HepG2 (cell line): ENCODE results near the gene NOTUM. TPM values are rescaled to one million over a fixed set of nuclear protein-coding genes. Genes with fewer than 3 reads are reported as not detected.
A peak's percentile ranks its signal among the peaks of the same experiment; 100 is the strongest.

Source experiments
- ARHGAP35 ChIP-seq: sonication (generic); formaldehyde crosslinking; IDR thresholded peaks from 2 replicates; pipeline ENCODE4 v1.9.0; 2022; ENCODE audit warnings: mild to moderate bottlenecking, inconsistent platforms, moderate library complexity, missing genetic modification reagents, borderline replicate concordance
- ARNTL ChIP-seq: sonication (generic); formaldehyde crosslinking; IDR thresholded peaks from 2 replicates; pipeline ENCODE4 v1.4.0; 2020; ENCODE audit warnings: mild to moderate bottlenecking, missing genetic modification reagents
- CENPX ChIP-seq: sonication (generic); formaldehyde crosslinking; IDR thresholded peaks from 2 replicates; pipeline ENCODE4 v1.9.0; 2021; ENCODE audit warnings: mild to moderate bottlenecking, missing genetic modification reagents, moderate library complexity
- FOXK1 ChIP-seq: sonication (generic); formaldehyde crosslinking; IDR thresholded peaks from 2 replicates; pipeline ENCODE4 v1.4.0; 2020; ENCODE audit warnings: low read depth, missing genetic modification reagents, borderline replicate concordance
- HDAC1 ChIP-seq: sonication (generic); formaldehyde crosslinking; IDR thresholded peaks from 2 replicates; pipeline ENCODE4 v1.5.1; 2020; ENCODE audit warnings: mild to moderate bottlenecking, missing genetic modification reagents
- HDAC6 ChIP-seq: fragments of 200-600 bp; sonication (generic); IDR thresholded peaks from 2 replicates; pipeline ENCODE4 v1.7.0; 2017; ENCODE audit warnings: mild to moderate bottlenecking, antibody characterized with exemption, low read length, low read depth
- KDM4B ChIP-seq: sonication (generic); formaldehyde crosslinking; IDR thresholded peaks from 2 replicates; pipeline ENCODE4 v1.4.0; 2020; ENCODE audit warnings: missing genetic modification reagents
- MED1 ChIP-seq: sonication (generic); formaldehyde crosslinking; IDR thresholded peaks from 2 replicates; pipeline ENCODE4 v1.4.0; 2020; ENCODE audit warnings: missing genetic modification reagents
- MLXIP ChIP-seq: sonication (generic); formaldehyde crosslinking; IDR thresholded peaks from 2 replicates; pipeline ENCODE4 v1.9.0; 2021; ENCODE audit warnings: missing genetic modification reagents, borderline replicate concordance
- PHF20 ChIP-seq: sonication (generic); formaldehyde crosslinking; IDR thresholded peaks from 2 replicates; pipeline ENCODE4 v1.5.0; 2020; ENCODE audit warnings: mild to moderate bottlenecking, missing genetic modification reagents
- RBM22 ChIP-seq: fragments of 200-400 bp; formaldehyde crosslinking; optimal IDR thresholded peaks from 2 replicates; pipeline ENCODE3; 2017; ENCODE audit warnings: mild to moderate bottlenecking, low read length, moderate library complexity
- RNF219 ChIP-seq: sonication (generic); formaldehyde crosslinking; IDR thresholded peaks from 2 replicates; pipeline ENCODE4 v1.5.0; 2020; ENCODE audit warnings: mild to moderate bottlenecking, missing genetic modification reagents
- SOX5 ChIP-seq: IDR thresholded peaks from 2 replicates; pipeline ENCODE4 v1.6.1; 2016; ENCODE audit warnings: borderline replicate concordance
- SP5 ChIP-seq: IDR thresholded peaks from 2 replicates; pipeline ENCODE4 v1.6.1; 2016; ENCODE audit warnings: low read depth, borderline replicate concordance
- TCF7 ChIP-seq: sonication (generic); IDR thresholded peaks from 2 replicates; pipeline ENCODE4 v1.6.1; 2016; ENCODE audit warnings: antibody characterized with exemption, low read depth
- TMF1 ChIP-seq: sonication (generic); formaldehyde crosslinking; IDR thresholded peaks from 2 replicates; pipeline ENCODE4 v1.8.1; 2022; ENCODE audit warnings: low read depth, missing genetic modification reagents
- TOPORS ChIP-seq: sonication (generic); formaldehyde crosslinking; IDR thresholded peaks from 2 replicates; pipeline ENCODE4 v1.8.0; 2023; ENCODE audit warnings: mild to moderate bottlenecking, missing genetic modification reagents
- XRCC5 ChIP-seq: fragments of 200-400 bp; formaldehyde crosslinking; optimal IDR thresholded peaks from 2 replicates; pipeline ENCODE3; 2017; ENCODE audit warnings: mild to moderate bottlenecking, low read length
- ZNF101 ChIP-seq: sonication (generic); formaldehyde crosslinking; IDR thresholded peaks from 2 replicates; pipeline ENCODE4 v1.4.0; 2020; ENCODE audit warnings: mild to moderate bottlenecking, low read depth, missing genetic modification reagents, borderline replicate concordance
- ZNF207 ChIP-seq: fragments of 450-650 bp; IDR thresholded peaks from 2 replicates; pipeline ENCODE4 v1.6.1; 2016; ENCODE audit warnings: antibody characterized with exemption, borderline replicate concordance
- ZNF329 ChIP-seq: sonication (generic); formaldehyde crosslinking; IDR thresholded peaks from 2 replicates; pipeline ENCODE4 v1.9.0; 2021; ENCODE audit warnings: low read depth, mild to moderate bottlenecking, missing genetic modification reagents
- ZNF709 ChIP-seq: sonication (generic); formaldehyde crosslinking; IDR thresholded peaks from 2 replicates; pipeline ENCODE4 v1.5.0; 2020; ENCODE audit warnings: mild to moderate bottlenecking, missing genetic modification reagents
- ZNF740 ChIP-seq: sonication (generic); formaldehyde crosslinking; IDR thresholded peaks from 2 replicates; pipeline ENCODE4 v1.4.0; 2020; ENCODE audit warnings: missing genetic modification reagents
- ZSCAN31 ChIP-seq: sonication (generic); formaldehyde crosslinking; IDR thresholded peaks from 2 replicates; pipeline ENCODE4 v1.5.0; 2020; ENCODE audit warnings: low read depth, mild to moderate bottlenecking, missing genetic modification reagents
- ZSCAN9 ChIP-seq: IDR thresholded peaks from 2 replicates; pipeline ENCODE4 v1.6.1; 2016; ENCODE audit warnings: borderline replicate concordance
- polyA plus RNA-seq, 8 experiments: library from polyadenylated mRNA; depleted of rRNA in 3 of 8; stranded (reverse) in 7 of 8; unstranded in 1 of 8; fragments of >200 nt; fragmentation: Illumina TruSeq in 4 of 8; extraction: Trizol in 4 of 8; gene quantifications; 2 replicates each; pipeline versions ENCODE4 v1.2.1 to v1.2.3, GENCODE V29; 2011 to 2016; ENCODE audit warnings: low read depth in 4 of 8, missing spikeins in 1 of 8, mixed read lengths in 1 of 8; ENCODE audit not compliant: insufficient read depth in 1 of 8
- total RNA-seq, 5 experiments: library from RNA; depleted of rRNA; stranded (reverse); fragments of >200 nt; fragmentation: Illumina TruSeq; extraction: Trizol; gene quantifications; 2 replicates each; pipeline ENCODE4 v1.2.3, GENCODE V29; 2016; ENCODE audit warnings: low read depth in 1 of 5

NOTUM gene
- total and polyA plus RNA-seq, 2 of the 13 experiments (the other 11 are each of a cell fraction or from before 2014, with no cell fraction given), result 150 to 160 TPM

GRCh38 chr17:81960130-81960958, 643 bp downstream of the NOTUM start (continued):
- TF ChIP-seq RNF219 (CRISPR knock-in tag) (no peak), TMF1 (CRISPR knock-in tag) (no peak; the same call in 1 of the 2 replicates), ARHGAP35 (CRISPR knock-in tag) (peak; percentile 58; the same call in 1 of the 2 replicates), ARNTL (CRISPR knock-in tag) (peak; percentile 62), HDAC1 (CRISPR knock-in tag) (no peak; the same call in none of the 2 replicates), SOX5 (CRISPR knock-in tag) (no peak), ZNF709 (no peak; the same call in 1 of the 2 replicates), ZNF329 (CRISPR knock-in tag) (no peak), PHF20 (CRISPR knock-in tag) (no peak), TOPORS (CRISPR knock-in tag) (no peak), XRCC5 (no peak), ZNF207 (no peak), KDM4B (CRISPR knock-in tag) (no peak), ZNF101 (no peak), HDAC6 (no peak), ZNF740 (CRISPR knock-in tag) (0 out of 2 replicates have a peak, but pooled peaks have one; percentile 3), RBM22 (peak; percentile 80), MED1 (CRISPR knock-in tag) (no peak; the same call in 1 of the 2 replicates), TCF7 (no peak), FOXK1 (CRISPR knock-in tag) (no peak), SP5 (CRISPR knock-in tag) (no peak), MLXIP (CRISPR knock-in tag) (0 out of 2 replicates have a peak, but pooled peaks have one; percentile 15), ZSCAN9 (CRISPR knock-in tag) (no peak), ZSCAN31 (CRISPR knock-in tag) (no peak), CENPX (CRISPR knock-in tag) (no peak)
